ENCODE measurements around the gene EIF3K. TPM values are rescaled to one million over a fixed set of nuclear protein-coding genes. Genes with fewer than 3 reads are reported as not detected.

Gene EIF3K
- total RNA-seq, 1 experiment from 2014 or later = 320 TPM

DNA sequence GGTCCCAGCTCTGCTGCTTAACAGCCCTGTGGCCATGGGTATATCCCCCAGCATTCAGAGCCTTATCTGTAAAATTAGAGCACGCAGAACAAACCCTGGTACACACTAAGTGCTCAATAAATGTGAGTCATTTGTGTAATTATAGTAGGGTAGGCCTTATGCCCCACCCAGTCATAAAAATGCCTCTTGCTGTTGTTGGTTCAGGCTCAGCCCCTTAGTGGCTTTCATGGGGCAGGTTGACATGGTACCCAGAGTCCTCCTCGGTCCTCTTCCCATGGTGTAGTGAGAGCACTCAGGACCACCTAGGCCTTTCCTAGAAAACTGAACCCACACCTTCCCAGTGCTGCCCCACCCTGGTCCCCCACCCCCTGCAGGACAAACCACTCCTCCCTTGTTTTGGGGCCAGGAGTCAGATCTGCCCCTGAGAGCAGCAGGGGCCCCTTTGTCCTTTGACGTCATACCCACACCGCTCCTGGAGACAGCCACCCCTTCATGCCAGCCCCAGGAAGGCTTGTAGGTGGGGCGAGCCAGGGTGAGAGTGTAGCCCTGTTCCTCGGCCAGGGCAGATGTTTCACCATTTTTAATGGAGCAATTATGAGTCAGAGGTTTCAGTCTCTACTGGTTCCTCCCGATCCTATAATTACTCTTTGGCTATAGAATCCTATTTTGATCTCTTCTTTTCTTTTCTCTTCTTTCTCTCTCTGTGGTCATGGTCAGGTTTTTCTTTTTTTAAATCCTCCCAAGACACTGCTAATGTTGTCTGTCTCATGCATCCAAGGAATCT, 65.3 kb downstream of the EIF3K start:
- peak; percentile 91 for DNase-seq (ENCODE audit: low read depth)

DNA sequence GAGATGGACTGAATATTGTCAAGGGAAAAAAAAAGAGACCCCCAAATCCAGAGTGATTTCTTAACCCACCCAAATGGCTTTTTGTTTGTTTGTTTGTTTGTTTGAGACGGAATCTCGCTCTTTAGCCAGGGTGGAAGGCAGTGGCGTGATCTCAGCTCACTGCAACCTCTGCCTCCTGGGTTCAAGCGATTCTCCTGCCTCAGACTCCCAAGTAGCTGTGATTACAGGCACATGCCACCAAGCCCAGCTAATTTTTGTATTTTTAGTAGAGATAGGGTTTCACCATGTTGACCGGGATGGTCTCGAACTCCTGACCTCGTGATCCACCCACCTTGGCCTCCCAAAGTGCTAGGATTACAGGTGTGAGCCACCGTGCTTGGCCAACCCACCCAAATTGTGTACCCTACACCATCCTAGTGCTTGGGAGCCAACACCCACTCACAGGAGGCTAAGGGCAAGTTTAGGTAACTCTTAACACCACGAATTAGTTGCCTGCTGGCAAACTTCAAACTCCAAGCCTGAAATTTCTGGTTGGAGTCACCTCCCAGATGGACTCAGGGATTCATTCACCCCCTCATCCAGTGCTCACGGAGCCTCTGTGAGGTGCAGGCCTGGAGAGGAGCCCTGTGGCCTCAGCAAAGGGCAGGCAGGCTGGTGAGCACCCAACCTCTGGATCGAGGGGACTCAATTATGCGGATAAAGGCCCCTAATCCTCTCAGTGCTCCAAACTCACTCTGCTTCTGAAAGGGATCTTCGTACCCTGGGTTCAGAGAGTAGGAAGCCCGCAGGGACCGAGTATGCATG, 66.1 kb downstream of the EIF3K start:
- DNase-seq (ENCODE audit: low read depth) = no peak

DNA sequence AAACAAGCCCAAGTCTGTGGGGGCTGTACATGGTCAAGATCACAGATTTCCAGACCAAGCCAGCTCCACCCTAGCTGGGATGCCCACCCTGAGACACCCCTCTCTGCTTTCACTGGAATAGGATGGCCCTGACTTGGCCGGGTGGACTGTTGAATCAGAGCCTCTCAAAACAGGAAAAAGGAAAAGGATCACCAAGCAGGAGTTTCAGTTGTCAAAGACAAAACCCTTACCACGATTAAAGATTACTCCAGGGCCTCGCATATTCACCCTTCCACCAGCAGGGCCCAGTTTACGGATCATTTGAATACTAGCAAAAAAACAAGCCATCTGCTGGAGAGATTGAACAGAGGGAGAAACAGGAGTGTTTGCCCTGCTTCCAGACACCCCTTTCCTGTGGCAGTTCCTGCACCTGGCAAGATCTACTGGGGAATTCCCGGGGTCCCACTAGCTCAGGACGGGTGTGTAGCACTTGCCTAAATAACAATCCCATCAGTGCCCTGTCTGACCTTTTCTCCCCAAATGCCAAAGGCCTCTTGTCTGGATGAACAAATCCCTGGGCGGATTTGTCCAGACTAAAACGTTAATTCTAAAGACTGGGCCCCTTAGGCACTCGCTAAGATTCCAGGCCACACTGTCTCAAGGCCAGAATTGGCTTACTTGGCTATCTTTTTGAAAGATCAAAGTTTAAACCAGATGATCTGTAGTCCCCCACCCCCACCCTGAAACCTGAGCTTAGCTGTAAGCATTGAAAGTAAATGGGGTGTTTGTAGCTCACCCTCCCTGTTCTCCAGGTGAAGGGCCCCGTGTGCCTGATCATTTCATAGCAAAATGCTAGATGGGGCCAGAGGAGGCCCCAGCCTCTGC, 66.9 kb downstream of the EIF3K start:
- peak; percentile 76 for DNase-seq (ENCODE audit: low read depth)

DNA sequence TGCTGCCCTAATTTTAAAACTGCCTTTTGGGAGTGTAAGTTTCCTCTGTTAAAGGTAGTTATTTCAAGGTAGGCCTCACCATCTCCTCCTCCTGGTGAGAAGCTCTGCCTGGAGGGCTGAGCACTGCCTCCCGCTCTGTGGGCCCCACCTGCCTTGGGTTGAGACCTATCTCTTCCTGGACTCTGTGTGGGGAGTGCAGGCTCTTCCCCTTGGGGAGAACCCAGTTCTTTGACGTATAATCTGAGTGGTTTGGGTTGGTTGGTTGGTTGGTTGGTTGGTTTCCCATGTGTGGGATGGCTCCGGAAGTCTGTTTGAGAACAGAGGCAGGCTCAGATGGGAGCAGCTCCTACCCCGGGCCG, 67.5 kb downstream of the EIF3K start:
- DNase-seq (ENCODE audit: low read depth) = no peak

Other genes with a start within 250 kb of the EIF3K start
- gene PSMD8, start 244.6 kb upstream of the EIF3K start, total RNA-seq (2014; rRNA removed) = 399 and 568 TPM in 2 replicates
- 1.3 and 2.6 TPM in 2 replicates for gene GGN, start 231.2 kb upstream of the EIF3K start, total RNA-seq (2014; rRNA removed)
- gene SPRED3, start 230.5 kb upstream of the EIF3K start, total RNA-seq (2014; rRNA removed) = 5.6 and 6.9 TPM in 2 replicates
- 21.2 TPM in 2 replicates for gene FAM98C, start 216.1 kb upstream of the EIF3K start, total RNA-seq (2014; rRNA removed)
- gene RASGRP4, start 193.0 kb upstream of the EIF3K start, total RNA-seq (2014; rRNA removed) = not detected in 2 replicates
- 0.06 and 1.6 TPM in 2 replicates for gene RYR1, start 185.5 kb upstream of the EIF3K start, total RNA-seq (2014; rRNA removed)
- gene MAP4K1, start 1.2 kb upstream of the EIF3K start, total RNA-seq (2014; rRNA removed) = 0.19 and 2.0 TPM in 2 replicates
- 451 and 519 TPM in 2 replicates for gene ACTN4, start 28.5 kb downstream of the EIF3K start, total RNA-seq (2014; rRNA removed)
- not detected in 2 replicates for gene CAPN12, start 125.3 kb downstream of the EIF3K start, total RNA-seq (2014; rRNA removed)
- not detected in 2 replicates for gene LGALS7, start 154.3 kb downstream of the EIF3K start, total RNA-seq (2014; rRNA removed)
- not detected in 2 replicates for gene LGALS7B, start 170.0 kb downstream of the EIF3K start, total RNA-seq (2014; rRNA removed)
- gene LGALS4, start 193.8 kb downstream of the EIF3K start, total RNA-seq (2014; rRNA removed) = not detected in 2 replicates
- 28.7 and 41.0 TPM in 2 replicates for gene ECH1, start 212.6 kb downstream of the EIF3K start, total RNA-seq (2014; rRNA removed)
- 289 and 297 TPM in 2 replicates for gene HNRNPL, start 230.8 kb downstream of the EIF3K start, total RNA-seq (2014; rRNA removed)

All from LHCN-M2 (cell line).